ENCODE data around the gene GLS2.
"Not testable (repeated sequence)": the region's sequence is repeated elsewhere in the genome, so short reads cannot be mapped to it uniquely, and the experiment has no call there.

The GLS2 gene

DNA sequence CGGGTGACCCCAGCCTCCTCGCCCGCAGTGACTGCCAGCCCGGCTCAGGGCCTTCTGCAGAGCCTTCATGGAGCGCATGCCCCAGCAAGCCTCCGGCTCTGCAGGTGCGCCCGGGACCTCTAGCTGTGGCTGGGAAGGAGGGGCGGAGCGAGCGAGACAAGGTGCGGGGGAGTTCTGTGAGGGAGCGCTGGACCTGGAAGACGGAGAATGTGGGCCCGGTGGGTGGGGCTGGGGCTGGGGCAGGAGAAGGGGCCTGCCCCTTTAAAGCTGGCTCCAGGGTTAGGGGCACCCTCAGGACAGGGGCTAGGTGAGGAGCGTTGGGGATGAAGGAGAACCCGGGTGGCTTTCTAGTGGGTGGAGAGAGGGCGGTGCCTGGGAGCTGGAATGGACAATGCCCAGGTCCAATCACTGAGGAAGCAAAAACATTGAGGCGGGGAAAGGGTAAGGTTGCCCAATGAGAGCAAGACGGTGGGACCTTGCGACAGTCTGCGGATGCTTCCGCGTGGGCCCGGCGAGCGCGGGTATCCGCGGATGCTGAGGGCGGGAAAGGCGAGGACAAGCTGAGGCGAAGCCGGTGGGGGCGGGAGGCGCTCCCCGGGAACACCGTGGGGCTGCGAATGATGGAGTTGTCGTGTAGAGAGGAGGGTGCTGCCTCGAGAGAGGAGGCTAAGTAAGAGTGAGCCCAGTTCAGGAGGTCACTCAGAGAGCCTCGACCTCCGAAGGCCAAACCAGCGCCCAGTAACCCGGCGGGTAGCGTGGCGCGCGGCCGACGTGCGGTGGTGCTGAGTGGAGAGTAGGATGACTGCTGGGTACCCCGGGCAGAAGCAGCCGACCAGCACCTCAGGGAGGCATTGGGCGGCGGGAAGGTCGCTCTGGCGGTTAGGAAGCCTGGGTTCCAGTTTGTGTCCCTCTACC lies at the start of gene GLS2:
Gene GLS2 (minus strand): TSS at position 121 of the 915 bp plus-strand sequence. CDS start 43 bp downstream, at position 78.
- peak; percentile 89 for DNase-seq

DNA sequence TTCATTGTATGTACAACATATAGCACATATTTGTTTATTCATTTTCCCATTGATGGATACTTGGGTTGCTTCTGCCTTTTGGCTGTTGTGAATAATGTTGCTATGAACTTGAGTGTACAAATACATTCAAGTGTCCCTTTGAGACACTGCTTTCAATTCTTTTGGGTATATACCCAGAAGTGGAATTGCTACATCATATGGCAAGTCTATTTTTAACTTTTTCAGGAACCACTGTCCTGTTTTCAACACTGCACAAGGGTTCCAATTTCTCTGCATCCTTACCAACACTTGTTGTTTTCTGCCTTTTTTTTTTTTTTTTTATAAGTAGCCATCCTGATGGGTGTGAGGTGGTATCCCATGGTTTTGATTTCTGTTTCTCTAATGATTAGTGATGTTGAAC lies 49.6 kb upstream of the GLS2 start:
- no peak for DNase-seq

DNA sequence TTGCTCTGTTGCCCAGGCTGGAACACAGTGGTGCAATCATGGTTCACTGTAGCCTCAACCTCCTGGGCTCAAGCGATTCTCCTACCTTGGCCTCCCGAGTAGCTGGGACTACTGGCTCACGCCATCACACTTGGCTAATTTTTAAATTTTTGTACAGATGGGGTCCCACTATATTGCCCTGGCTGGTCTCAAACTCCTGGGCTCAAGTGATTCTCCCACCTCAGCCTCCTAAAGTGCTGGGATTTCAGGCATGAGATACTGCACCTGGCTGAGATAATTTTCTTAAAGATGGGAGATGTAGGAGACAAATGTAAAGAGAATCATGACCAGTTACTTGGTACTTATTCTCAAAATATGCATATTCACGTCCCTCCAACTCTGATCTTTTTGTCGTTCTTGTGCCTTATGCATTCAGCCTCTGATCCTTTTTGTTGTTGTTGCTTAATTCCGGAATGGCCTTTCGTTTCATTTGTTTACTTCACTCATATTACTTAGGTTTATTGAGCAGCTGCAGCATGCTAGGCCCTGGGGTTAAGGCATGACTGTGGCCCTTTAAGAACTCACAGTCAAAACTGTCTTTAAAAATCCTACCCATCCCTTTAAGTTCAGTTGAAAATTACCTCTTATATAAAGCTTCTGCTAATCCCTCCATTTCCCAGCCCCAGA lies 42.6 kb upstream of the GLS2 start:
- no peak for DNase-seq

DNA sequence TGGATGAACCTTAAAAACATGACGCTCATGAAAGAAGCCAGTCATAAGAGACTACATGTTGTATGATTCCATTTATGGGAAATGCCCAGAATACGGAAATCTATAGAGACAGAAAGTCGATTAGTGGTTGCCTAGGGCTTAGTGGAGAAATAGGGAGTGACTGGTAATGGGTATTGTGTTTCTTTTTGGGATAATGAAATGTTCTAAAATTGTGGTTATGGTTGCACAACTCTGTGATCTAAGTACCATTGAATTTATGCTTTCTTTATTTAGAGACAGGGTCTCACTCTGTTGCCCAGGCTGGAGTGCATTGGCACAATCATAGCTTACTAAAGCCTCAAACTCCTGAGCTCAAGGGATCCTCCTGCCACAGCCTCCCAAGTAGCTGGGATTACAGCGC lies 41.7 kb upstream of the GLS2 start:
- no peak for DNase-seq

DNA sequence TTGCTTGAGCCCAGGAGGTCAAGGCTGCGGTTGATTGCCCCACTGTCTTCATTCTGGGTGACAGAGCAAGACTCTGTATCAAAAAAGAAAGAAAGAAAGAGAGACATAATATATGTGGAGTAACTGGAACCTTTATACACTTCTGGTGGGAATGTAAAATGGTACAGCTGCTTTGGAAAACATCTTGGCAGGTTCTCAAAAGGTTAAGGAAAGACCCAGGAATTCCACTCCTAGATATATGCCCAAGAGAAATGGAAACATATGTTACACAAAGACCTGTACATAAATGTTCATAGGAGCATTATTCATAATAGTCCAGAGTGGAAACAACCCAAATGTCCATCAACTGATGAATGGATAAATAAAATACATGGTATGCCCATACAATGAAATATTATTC lies 40.9 kb upstream of the GLS2 start:
- no peak for DNase-seq

DNA sequence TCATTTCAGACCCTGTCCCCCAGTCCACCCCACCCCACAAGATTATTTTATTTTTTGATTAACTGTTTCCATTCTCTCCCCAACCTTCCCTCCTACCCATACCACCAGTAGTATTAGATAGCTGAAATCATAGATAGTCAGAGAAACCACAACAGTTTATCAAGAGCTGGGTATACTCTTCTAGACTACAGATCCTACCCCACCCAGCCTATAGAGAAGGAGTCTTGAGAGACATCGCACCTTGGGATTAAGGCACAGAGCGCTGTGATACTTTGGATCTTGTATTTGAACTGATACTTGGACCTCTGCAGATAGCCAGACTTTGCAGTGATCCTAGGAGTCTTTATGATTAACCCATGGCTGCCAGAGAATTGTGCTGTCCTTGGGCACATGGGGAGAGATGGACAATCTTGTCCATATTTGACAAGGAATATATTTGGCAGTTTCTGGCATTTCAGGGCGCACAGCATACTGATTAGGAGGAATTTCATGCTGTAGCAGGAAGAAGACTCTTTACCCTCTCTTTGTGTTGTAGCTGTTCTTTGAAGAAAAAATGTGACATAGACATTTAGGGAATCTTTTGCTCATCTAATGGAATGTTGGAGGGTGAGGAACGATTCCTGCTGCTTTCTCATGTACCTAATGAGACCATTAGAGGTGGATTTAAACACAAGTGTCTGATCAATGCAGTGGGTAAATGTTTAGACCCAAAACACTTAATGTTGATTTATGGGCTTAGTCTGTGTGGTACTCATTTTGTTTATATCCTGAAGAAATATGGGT lies 34.6 kb upstream of the GLS2 start:
- no peak for DNase-seq

DNA sequence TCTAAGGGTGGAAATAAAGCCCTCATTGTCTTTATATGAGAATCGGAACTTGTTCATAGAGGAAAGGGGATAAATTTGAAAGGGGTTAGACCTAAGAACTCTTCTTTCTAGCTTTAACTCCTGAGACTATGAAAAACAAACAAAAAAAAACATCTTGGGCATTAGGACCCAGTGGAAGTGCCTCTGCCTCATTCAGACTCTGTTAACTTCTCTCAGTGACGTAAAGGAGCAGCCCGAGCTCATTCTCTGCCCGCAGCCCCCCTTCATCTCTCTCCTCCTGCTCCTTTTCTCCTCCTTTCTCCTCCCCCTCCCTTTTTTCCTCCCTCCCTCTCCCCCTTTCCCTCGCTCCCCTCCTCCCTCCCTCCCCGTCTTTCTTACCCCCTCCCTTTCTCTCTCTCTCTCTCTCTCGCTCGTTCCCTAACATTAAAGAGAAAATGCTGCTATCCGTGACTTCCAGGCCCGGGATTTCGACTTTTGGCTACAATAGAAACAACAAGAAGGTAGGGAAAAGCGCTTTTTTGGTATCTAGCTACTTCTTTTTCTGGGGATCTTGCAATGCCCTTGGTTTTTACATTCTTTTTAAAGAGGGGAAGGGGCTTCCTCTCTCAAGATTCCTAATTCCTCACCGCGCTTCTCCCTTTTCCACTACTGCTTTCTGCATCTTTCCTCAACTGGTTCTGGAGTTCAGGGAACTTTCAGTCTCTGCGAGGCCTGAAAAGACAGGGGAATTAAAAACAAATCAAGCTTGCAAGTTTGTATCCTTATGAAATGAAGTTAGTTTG lies 33.8 kb upstream of the GLS2 start, which contains the start of gene RBMS2:
Gene RBMS2 (plus strand): TSS at position 231 of the 782 bp plus-strand sequence. CDS start 204 bp downstream, at position 435.
- no peak for DNase-seq

DNA sequence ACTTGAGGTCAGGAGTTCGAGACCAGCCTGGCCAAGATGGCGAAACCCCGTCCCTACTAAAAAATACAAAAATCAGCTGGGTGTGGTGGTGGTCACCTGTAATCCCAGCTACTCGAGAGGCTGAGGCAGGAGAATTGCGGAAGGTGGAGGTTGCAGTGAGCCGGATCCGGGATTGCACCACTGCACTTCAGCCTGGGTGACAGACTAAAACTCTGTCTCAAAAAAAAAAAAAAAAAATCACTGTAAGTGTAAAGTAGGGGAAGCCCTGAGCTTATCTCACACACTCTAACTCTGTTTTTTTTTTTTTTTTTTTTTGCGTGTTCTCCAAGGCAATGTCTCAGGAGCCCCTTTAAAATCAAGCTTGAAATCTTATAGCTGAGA lies 33.2 kb upstream of the GLS2 start:
- DNase-seq, result no peak

DNA sequence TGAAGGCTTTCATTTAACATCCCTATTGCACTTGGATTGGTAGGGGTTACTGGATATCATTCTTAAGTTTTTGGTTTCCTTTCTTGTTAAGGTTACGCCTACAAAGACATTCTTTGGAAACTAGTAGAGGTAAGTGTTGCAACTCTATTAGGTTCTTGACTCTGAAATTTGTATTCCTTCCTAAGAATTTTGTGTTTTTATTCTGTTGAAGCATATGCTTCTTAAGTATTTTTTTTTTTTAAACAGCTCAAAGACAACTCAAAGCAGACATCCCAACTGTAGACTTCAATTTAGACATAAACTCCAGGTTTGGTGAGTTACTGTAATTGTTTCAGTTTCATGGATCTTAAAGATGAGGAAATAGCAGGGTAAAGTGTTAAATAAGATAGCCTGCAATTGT lies 32.5 kb upstream of the GLS2 start:
- DNase-seq, result no peak

DNA sequence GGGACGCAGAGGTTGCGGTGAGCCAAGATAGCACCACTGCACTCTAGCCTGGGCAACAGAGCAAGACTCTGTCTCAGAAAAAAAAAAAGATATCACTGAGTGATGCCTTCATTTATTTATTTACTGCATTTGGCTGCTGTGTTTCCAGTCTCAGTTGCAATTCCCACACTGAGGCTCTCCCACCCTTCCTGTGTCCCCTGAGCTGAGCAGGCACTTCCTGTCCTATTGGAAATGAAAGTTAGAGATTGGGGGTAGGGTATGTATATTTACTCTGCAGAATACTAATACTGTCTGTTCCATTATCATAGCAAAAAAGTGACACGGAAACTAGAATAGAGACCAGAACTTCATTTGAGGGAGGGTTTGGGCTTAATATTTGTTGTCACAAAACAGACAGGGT lies 32.1 kb upstream of the GLS2 start:
- DNase-seq, result no peak

DNA sequence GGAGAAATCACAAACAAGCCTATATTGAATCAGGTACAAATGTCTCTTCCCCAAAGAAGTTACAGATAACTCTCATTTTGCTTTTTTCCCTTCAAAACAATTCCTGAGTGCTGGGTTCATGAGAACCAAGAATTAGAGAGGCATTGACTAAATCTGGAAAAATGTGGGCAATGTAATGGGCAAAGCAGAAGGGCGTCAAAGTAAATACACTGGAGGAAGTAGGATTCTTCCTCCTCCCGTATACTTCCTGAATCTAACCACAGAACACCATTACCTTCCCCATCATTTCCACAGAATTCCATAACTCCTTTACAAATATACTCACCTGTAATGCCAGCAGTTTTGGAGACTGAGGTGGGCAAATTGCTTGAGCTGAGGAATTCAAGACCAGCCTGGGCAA lies 30.6 kb upstream of the GLS2 start:
- no peak for DNase-seq

DNA sequence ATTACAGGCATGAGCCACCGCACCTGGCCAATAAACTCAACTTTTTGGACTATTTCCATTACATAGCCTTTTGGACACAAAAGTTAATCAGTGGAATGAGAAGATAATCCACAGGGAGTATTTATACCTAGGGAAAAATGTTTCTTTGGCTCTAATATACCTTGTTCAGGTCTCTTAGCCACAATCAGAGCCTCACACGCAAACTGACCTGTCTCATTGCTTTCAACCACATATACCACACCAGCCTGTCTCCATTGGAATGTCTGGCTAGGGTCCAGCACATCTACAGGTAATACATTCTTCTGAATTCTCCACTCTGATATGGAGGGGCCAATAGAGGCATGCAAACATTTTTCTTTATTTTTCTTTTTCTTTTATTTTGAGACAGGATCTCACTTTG lies 29.9 kb upstream of the GLS2 start:
- no peak for DNase-seq

DNA sequence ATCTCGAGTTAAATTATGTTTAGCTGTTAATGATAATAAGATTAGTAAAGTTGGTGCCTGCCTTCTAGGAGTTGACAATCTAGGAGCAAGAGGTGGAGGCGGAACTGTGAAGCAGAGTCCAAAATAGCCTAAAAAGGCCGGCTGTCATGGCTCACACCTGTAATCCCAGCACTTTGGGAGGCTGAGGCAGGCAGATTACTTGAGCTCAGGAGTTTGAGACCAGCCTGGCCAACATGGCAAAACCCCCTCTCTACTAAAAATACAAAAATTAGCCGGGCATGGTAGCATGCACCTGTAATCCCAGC lies 26.0 kb upstream of the GLS2 start:
- not testable (repeated sequence) for DNase-seq

DNA sequence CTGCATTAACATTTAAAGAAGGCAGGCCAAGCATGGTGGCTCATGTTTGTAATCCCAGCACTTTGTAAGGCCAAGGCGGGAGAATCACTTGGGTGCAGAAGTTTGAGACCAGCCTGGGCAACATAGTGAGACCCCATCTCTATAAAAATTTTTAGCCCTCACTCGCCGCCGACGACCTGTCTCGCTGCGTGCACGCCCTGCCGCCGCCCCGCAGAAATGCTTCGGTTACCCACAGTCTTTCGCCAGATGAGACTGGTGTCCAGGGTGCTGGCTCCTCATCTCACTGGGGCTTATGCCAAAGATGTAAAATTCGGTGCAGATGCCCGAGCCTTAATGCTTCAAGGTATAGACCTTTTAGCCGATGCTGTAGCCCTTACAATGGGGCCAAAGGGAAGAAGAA lies 22.8 kb upstream of the GLS2 start:
- DNase-seq, result no peak

DNA sequence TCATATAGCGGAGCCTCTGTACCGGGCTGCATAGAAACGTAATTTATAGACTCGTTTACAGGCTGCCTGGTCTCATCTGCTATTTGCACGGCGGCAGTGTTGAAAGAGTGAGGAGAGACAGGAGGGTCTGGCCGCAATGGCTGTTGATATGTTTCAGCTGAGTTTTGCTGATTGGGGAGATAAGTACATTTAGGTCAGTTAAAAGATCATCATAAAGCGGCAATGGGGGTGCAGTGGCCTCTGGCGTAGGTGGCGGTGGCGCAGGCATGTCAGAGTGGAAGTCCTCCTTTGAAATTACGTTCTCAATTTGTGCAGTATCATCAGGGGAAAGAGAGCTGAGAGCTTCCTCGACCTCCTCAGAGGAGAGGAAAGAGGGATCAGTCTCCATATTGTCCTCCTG lies 11.9 kb upstream of the GLS2 start:
- DNase-seq, result not testable (repeated sequence)

DNA sequence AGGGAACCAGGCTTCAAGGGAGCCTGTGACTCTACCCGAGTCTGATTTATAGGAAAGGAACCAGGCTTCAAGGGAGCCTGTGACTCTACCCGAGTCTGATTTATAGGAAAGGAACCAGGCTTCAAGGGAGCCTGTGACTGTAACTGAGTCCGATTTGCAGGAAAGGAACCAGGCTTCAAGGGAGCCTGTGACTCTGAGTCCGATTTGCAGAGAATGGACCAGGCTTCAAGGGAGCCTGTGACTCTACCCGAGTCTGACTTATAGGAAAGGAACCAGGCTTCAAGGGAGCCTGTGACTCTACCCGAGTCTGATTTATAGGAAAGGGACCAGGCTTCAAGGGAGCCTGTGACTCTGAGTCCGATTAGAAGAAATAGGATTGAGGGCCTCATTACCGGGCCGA lies 11.5 kb upstream of the GLS2 start:
- DNase-seq, result not testable (repeated sequence)

DNA sequence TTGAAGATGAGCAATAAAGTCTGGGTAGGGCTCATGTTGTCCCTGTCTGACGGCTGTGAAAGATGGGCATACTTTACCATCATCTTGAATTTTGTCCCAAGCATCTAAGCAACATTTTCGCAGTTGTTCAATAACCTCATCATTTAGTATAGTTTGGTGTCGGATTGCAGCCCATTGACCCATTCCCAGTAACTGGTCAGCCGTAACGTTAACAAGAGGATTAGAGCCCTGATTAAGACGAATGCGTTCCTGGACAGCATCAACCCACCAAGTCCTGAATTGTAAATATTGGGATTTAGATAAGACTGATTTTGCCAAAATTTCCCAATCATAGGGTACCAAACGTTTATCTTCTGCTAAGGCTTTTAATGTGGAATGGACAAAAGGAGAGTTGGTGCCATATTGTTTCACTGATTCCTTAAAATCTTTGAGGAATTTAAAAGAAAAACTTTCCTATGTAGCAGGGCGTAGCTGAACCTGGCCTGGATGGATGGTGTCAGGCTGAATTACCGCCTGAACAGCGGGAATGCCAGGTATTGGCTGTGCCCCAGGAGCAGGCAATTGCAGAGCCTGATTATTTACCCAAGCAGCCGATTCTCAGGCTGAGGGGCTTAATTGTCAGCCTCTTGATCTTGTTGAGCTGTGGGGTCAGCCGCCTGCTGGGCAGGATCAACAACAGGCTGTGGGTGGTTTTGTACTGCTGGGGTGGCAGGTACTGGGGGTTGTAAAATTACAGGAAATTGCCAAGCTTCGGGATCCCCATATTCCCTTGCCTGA lies 10.4 kb upstream of the GLS2 start:
- DNase-seq, result not testable (repeated sequence)

DNA sequence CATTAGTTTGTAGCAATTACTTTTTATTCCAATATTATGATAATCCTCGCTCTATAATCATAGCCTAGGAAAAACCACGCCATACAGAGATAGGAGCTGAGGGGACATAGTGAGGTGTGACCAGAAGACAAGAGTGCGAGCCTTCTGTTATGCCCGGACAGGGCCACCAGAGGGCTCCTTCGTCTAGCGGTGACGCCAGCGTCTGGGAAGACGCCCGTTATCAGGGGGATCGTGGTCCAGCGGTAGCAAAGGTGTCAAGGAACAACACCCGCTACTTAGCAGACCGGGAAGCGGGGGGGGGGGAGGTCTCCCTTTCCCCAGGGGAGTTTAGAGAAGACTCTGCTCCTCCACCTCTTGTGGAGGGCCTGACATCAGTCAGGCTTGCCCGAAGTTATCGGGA lies 8.7 kb upstream of the GLS2 start:
- not testable (repeated sequence) for DNase-seq

DNA sequence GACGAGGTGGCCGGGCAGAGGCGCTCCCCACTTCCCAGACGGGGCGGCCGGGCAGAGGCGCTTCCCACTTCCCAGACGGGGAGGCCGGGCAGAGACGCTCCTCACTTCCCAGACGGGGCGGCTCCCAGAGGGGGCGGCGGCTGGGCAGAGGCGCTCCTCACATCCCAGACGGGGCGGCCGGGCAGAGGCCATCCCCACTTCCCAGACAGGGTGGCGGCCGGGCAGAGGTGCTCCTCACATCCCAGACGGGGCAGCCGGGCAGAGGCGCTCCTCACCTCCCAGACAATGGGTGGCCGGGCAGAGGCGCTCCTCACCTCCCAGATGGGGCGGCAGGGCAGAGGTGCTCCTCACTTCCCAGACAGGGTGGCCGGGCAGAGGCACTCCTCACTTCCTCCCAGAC lies 6.5 kb upstream of the GLS2 start:
- DNase-seq, result not testable (repeated sequence)

DNA sequence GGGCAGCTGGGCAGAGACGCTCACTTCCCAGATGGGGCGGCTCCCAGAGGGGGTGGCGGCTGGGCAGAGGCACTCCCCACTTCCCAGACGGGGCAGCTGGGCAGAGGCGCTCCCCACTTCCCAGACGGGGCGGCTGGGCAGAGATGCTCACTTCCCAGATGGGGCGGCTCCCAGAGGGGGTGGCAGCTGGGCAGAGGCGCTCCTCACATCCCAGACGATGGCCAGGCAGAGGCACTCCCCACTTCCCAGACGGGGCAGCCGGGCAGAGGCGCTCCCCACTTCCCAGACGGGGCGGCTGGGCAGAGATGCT lies 6.1 kb upstream of the GLS2 start:
- not testable (repeated sequence) for DNase-seq

DNA sequence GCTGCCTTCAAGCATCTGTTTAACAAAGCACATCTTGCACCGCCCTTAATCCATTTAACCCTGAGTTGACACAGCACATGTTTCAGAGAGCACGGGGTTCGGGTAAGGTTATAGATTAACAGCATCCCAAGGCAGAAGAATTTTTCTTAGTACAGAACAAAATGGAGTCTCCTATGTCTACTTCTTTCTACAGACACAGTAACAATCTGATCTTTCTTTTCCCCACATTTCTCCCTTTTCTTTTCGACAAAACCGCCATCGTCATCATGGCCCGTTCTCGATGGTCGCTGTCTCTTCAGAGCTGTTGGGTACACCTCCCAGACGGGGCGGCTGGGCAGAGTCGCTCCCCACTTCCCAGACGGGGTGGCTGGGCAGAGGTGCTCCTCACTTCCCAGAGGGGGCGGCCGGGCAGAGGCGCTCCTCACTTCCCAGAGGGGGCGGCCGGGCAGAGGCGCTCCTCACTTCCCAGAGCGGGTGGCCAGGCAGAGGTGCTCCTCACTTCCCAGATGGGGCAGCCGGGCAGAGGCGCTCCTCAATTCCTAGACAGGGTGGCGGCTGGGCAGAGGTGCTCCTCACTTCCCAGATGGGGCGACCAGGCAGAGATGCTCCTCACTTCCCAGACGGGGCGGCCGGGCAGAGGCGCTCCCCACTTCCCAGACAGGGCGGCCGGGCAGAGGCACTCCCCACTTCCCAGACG lies 5.6 kb upstream of the GLS2 start:
- not testable (repeated sequence) for DNase-seq

DNA sequence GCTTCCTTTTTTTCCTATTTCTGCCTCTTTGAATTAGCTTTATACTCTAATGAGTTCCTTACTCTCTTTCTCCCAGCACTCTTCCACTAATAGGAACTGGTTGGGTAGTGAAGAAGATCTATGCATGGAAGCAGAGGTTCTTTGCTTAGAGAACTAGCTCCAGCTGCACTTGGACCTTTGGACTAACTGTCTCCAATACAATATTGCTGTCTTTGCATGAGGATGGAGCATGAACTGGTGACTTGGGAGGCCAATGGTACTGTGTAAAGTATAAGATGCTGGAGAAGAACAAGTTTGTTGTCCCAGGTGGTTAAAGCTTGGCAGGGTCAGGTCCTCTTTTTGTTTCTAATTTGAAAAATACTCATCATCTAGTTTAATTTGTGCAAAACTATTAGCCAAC lies 2.4 kb upstream of the GLS2 start:
- no peak for DNase-seq
